HepG2 (cell line): Measurements from ENCODE around the gene KRT81. TPM values are rescaled to one million over a fixed set of nuclear protein-coding genes. Genes with fewer than 3 reads are reported as not detected.

ENCODE experiments used
- ATAC-seq: fragments of 200-7000 bp; cut with Tn5 transposase; 3 replicates; pipeline ENCODE4 v1.9.1; 2020; ENCODE audit warnings: mild to moderate bottlenecking, moderate library complexity
- BruUV-seq: library from RNA; stranded (reverse); fragments of 400-500 nt; replicated peaks from 2 replicates; lab custom pipeline; 2021; lab: Mats Ljungman, UMichigan
- CTCF ChIA-PET: fragments of 300-600 bp; formaldehyde crosslinking; extraction: SDS; loops from one replicate; lab custom pipeline; 2021; ENCODE audit warnings: low total read pairs, inconsistent platforms, low intra/inter-chr PET ratio; lab: Yijun Ruan, JAX
- POLR2A ChIA-PET: fragments of 350-600 bp; sonication (Branson Sonifier 250); formaldehyde crosslinking; loops from one replicate; lab custom pipeline; 2020; ENCODE audit warnings: antibody characterized with exemption, inconsistent platforms; lab: Yijun Ruan, JAX
- DNase-seq: peaks from one replicate; pipeline ENCODE4 v3.0.0-alpha.2; 2015; ENCODE audit warnings: low spot score
- FAIRE-seq: peaks from 3 replicates; lab custom pipeline; 2011; peaks lifted over from hg19 to GRCh38; lab: Jason Lieb, UNC
- H2AFZ ChIP-seq: one replicate; pipeline ENCODE4 v1.6.1; 2011; ENCODE audit warnings: low read length, inconsistent platforms
- H3K27ac ChIP-seq: fragments of 300-600 bp; 3 replicates; pipeline ENCODE4 v1.8.0; 2011; ENCODE audit warnings: mixed run types, mild to moderate bottlenecking, mixed read lengths, low read length, inconsistent platforms; ENCODE audit not compliant: insufficient read depth; ENCODE audit errors: extremely low read length
- H3K27me3 ChIP-seq, 2 experiments: fragments of 200-600 bp in 1 of 2; 2 replicates in 1 of 2; 3 replicates in 1 of 2; pipeline versions ENCODE4 v1.6.0 to v1.8.0; 2011; ENCODE audit warnings: low read length in 2 of 2, mild to moderate bottlenecking in 2 of 2, moderate library complexity in 2 of 2, inconsistent platforms in 1 of 2; ENCODE audit not compliant: insufficient read depth in 2 of 2, control insufficient read depth in 1 of 2
- H3K36me3 ChIP-seq, 2 experiments: fragments of 200-600 bp in 1 of 2; replicated peaks in 1 of 2; 2 replicates in 1 of 2; 3 replicates in 1 of 2; pipeline versions ENCODE4 v1.5.1 to v1.8.0; 2011; ENCODE audit warnings: low read length in 2 of 2, inconsistent platforms in 1 of 2; ENCODE audit not compliant: insufficient read depth in 2 of 2, control insufficient read depth in 1 of 2
- H3K4me1 ChIP-seq: 2 replicates; pipeline ENCODE4 v1.5.1; 2012; ENCODE audit warnings: low read length, inconsistent platforms; ENCODE audit not compliant: insufficient read depth
- H3K4me2 ChIP-seq: 2 replicates; pipeline ENCODE4 v1.6.0; 2011; ENCODE audit warnings: low read depth, low read length, inconsistent platforms
- H3K4me3 ChIP-seq, 3 experiments: fragments of 200-600 bp in 1 of 3; sonication (generic), shearing (Covaris generic) in 1 of 3; replicated peaks in 1 of 3; 2 replicates each; pipeline ENCODE4 v1.5.1; 2011 to 2016; ENCODE audit warnings: low read length in 3 of 3, inconsistent platforms in 2 of 3, low read depth in 2 of 3, mild to moderate bottlenecking in 2 of 3, control low read depth in 1 of 3, mixed read lengths in 1 of 3; ENCODE audit not compliant: insufficient read depth in 1 of 3
- H3K79me2 ChIP-seq: one replicate; pipeline ENCODE4 v1.6.1; 2011; ENCODE audit warnings: low read length, inconsistent platforms; ENCODE audit not compliant: insufficient read depth
- H3K9ac ChIP-seq: 2 replicates; pipeline ENCODE4 v1.6.0; 2011; ENCODE audit warnings: mild to moderate bottlenecking, low read depth, low read length, inconsistent platforms; ENCODE audit not compliant: insufficient read depth
- H3K9me3 ChIP-seq: 2 replicates; pipeline ENCODE4 v1.5.1; 2012; ENCODE audit warnings: mild to moderate bottlenecking, low read length
- H4K20me1 ChIP-seq: 2 replicates; pipeline ENCODE4 v1.6.0; 2011; ENCODE audit warnings: inconsistent platforms, mild to moderate bottlenecking, low read length, moderate library complexity; ENCODE audit not compliant: insufficient read depth
- MEF2D ChIP-seq: sonication (generic); formaldehyde crosslinking; IDR thresholded peaks from 2 replicates; pipeline ENCODE4 v1.5.1; 2020; ENCODE audit warnings: mild to moderate bottlenecking, missing genetic modification reagents
- SAP130 ChIP-seq: IDR thresholded peaks from 2 replicates; pipeline ENCODE4 v1.6.1; 2016; ENCODE audit warnings: low read depth
- SMAD9 ChIP-seq: sonication (generic); formaldehyde crosslinking; IDR thresholded peaks from 2 replicates; pipeline ENCODE4 v1.5.1; 2020; ENCODE audit warnings: mild to moderate bottlenecking, missing genetic modification reagents
- TEAD2 ChIP-seq: sonication (generic); formaldehyde crosslinking; IDR thresholded peaks from 2 replicates; pipeline ENCODE4 v1.9.0; 2021; ENCODE audit warnings: missing genetic modification reagents
- TMF1 ChIP-seq: sonication (generic); formaldehyde crosslinking; IDR thresholded peaks from 2 replicates; pipeline ENCODE4 v1.8.1; 2022; ENCODE audit warnings: low read depth, missing genetic modification reagents
- ZFYVE20 ChIP-seq: sonication (generic); formaldehyde crosslinking; IDR thresholded peaks from 2 replicates; pipeline ENCODE4 v1.8.0; 2023; ENCODE audit warnings: low read depth, mild to moderate bottlenecking, moderate library complexity, missing genetic modification reagents, borderline replicate concordance
- ZNF629 ChIP-seq: sonication (generic); formaldehyde crosslinking; conservative IDR thresholded peaks from 2 replicates; pipeline ENCODE4 v1.5.0; 2020; ENCODE audit warnings: missing genetic modification reagents
- WGBS: methylation state at CpG from one replicate; pipeline ENCODE4 v1.1.6; 2017; ENCODE audit warnings: low lambda C conversion rate; 5-methylcytosine and 5-hydroxymethylcytosine counted together
- in situ Hi-C: cut with HindIII; loops from 2 replicates; pipeline ENCODE4 v1.10.0; 2017; ENCODE audit warnings: low pct_unique_long_range_greater_than_20kb; ENCODE audit not compliant: extremely low pct_ligation_motif_present
- intact Hi-C: fragments of 100-400 bp; cut with micrococcal nuclease; formaldehyde crosslinking; loops from one replicate; pipeline ENCODE4 v1.10.0; 2022; ENCODE audit not compliant: unreplicated experiment
- polyA plus RNA-seq, 8 experiments: library from polyadenylated mRNA; depleted of rRNA in 3 of 8; stranded (reverse) in 7 of 8; unstranded in 1 of 8; fragments of >200 nt; fragmentation: Illumina TruSeq in 4 of 8; extraction: Trizol in 4 of 8; gene quantifications; 2 replicates each; pipeline versions ENCODE4 v1.2.1 to v1.2.3, GENCODE V29; 2011 to 2016; ENCODE audit warnings: low read depth in 4 of 8, missing spikeins in 1 of 8, mixed read lengths in 1 of 8; ENCODE audit not compliant: insufficient read depth in 1 of 8
- total RNA-seq, 5 experiments: library from RNA; depleted of rRNA; stranded (reverse); fragments of >200 nt; fragmentation: Illumina TruSeq; extraction: Trizol; gene quantifications; 2 replicates each; pipeline ENCODE4 v1.2.3, GENCODE V29; 2016; ENCODE audit warnings: low read depth in 1 of 5
- TF ChIP-seq, protein P1 (sequence below): sonication (generic); formaldehyde crosslinking; IDR thresholded peaks from 2 replicates; pipeline ENCODE4 v1.5.1; 2020; ENCODE audit warnings: missing genetic modification reagents, mild to moderate bottlenecking, borderline replicate concordance

Gene KRT81
- total and polyA plus RNA-seq, 2 of the 13 experiments (the other 11 are each of a cell fraction or from before 2014, with no cell fraction given) = not detected

GRCh38 chr12:52255926-52256583, 35.3 kb downstream of the KRT81 start:
- H3K4me1 ChIP-seq = no peaks in the 10 kb centered on the region
- CTCF ChIA-PET = no interaction called here

More at GRCh38 chr12:52255926-52256583, 35.3 kb downstream of the KRT81 start:
- POLR2A ChIA-PET = no interaction called here
- H3K27ac ChIP-seq = no peak overlapping the region
- H3K36me3 ChIP-seq = no peaks in the 10 kb centered on the region
- ATAC-seq = no peak
- no peaks in the 10 kb centered on the region for H4K20me1 ChIP-seq
- H3K79me2 ChIP-seq = no peaks in the 10 kb centered on the region
- peaks cover 1 to 32% of the 10 kb centered on the region in 2 experiments; a peak in 4 of 5 replicates for H3K27me3 ChIP-seq
- FAIRE-seq = no peak
- BruUV-seq = no TSS peak
- WGBS = 37% methylated on average over 9 of the region's 9 CpGs
- H3K4me3 ChIP-seq = no peak overlapping the region
- no peak for DNase-seq
- in situ Hi-C loops = no loop called here
- H3K9me3 ChIP-seq = no peaks in the 10 kb centered on the region
- H3K9ac ChIP-seq = no peak overlapping the region
- no peak overlapping the region for H3K4me2 ChIP-seq
- TF ChIP-seq TMF1 (CRISPR knock-in tag) = no peak
- TF ChIP-seq, protein P1, sequence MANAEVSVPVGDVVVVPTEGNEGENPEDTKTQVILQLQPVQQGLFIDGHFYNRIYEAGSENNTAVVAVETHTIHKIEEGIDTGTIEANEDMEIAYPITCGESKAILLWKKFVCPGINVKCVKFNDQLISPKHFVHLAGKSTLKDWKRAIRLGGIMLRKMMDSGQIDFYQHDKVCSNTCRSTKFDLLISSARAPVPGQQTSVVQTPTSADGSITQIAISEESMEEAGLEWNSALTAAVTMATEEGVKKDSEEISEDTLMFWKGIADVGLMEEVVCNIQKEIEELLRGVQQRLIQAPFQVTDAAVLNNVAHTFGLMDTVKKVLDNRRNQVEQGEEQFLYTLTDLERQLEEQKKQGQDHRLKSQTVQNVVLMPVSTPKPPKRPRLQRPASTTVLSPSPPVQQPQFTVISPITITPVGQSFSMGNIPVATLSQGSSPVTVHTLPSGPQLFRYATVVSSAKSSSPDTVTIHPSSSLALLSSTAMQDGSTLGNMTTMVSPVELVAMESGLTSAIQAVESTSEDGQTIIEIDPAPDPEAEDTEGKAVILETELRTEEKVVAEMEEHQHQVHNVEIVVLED (CRISPR knock-in tag) = no peak
- TF ChIP-seq ZNF629 = no peak
- no peak for TF ChIP-seq SMAD9 (CRISPR knock-in tag)
- no peak for TF ChIP-seq MEF2D (CRISPR knock-in tag)
- no peak for TF ChIP-seq ZFYVE20 (CRISPR knock-in tag)
- no peak for TF ChIP-seq TEAD2 (CRISPR knock-in tag)
- TF ChIP-seq SAP130 (CRISPR knock-in tag) = no peak
- TF ChIP-seq, all 625 proteins: peak for 0
- intact Hi-C loops = no loop called here
- H2AFZ ChIP-seq = no peak overlapping the region
